Lower lobe of right lung (tissue), 2 donors: Measurements from ENCODE around the gene GATA5. TPM values are rescaled to one million over a fixed set of nuclear protein-coding genes. Genes with fewer than 3 reads are reported as not detected.
A peak's percentile ranks its signal among the peaks of the same experiment; 100 is the strongest.

Experiments used
- ATAC-seq, 2 donors: fragments of 200-7000 bp; cut with Tn5 transposase; one replicate each; pipeline ENCODE4 v1.9.1; 2020 to 2022; ENCODE audit warnings: mild to moderate bottlenecking in 2 of 2, moderate library complexity in 2 of 2
- DNase-seq: peaks from one replicate; pipeline ENCODE4 v3.0.0-alpha.2; 2020
- H3K27ac ChIP-seq: fragments of 200-600 bp; one replicate; pipeline ENCODE4 v1.8.0; 2022
- H3K27me3 ChIP-seq: fragments of 200-600 bp; one replicate; pipeline ENCODE4 v1.8.0; 2022; ENCODE audit warnings: low read depth
- H3K36me3 ChIP-seq: fragments of 200-600 bp; one replicate; pipeline ENCODE4 v1.8.0; 2022; ENCODE audit warnings: mild to moderate bottlenecking
- H3K4me1 ChIP-seq: fragments of 200-600 bp; one replicate; pipeline ENCODE4 v1.8.0; 2022
- H3K4me3 ChIP-seq: fragments of 200-600 bp; one replicate; pipeline ENCODE4 v1.8.0; 2022; ENCODE audit warnings: mild to moderate bottlenecking
- H3K9me3 ChIP-seq: fragments of 200-600 bp; one replicate; pipeline ENCODE4 v1.8.0; 2022
- intact Hi-C: fragments of 100-400 bp; cut with DNase I; formaldehyde crosslinking; loops from one replicate; pipeline ENCODE4 v1.11.0; 2022
- long read RNA-seq: library from polyadenylated mRNA; unstranded; transcript quantifications from one replicate; pipeline ENCODE4 v2.0.0, GENCODE V29; 2021
- total RNA-seq: library from RNA; stranded (reverse); fragmentation: NEBNext Ultra II Directional; extraction: Animal tissue kit (Norgen Biotek cat#: 25700); gene quantifications from one replicate; pipeline ENCODE4 v1.2.1, GENCODE V29; 2021
- TF ChIP-seq, protein P1 (sequence below): fragments of 200-600 bp; IDR thresholded peaks from one replicate; pipeline ENCODE4 v1.8.0; 2022; ENCODE audit warnings: antibody characterized with exemption, mild to moderate bottlenecking
- donor health status: DM: no; HTN: yes; CAD: no; lungs with severe emphysema.

GATA5 gene, protein sequence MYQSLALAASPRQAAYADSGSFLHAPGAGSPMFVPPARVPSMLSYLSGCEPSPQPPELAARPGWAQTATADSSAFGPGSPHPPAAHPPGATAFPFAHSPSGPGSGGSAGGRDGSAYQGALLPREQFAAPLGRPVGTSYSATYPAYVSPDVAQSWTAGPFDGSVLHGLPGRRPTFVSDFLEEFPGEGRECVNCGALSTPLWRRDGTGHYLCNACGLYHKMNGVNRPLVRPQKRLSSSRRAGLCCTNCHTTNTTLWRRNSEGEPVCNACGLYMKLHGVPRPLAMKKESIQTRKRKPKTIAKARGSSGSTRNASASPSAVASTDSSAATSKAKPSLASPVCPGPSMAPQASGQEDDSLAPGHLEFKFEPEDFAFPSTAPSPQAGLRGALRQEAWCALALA
- total RNA-seq: 1.8 TPM
- long read RNA-seq, transcript GATA5-201 (7 exons, 2,595 nt): major isoform, 7 of 12 reads
- long read RNA-seq, partial matches to known transcripts: 2 of 12 reads
- long read RNA-seq, other reads (novel, unspliced or antisense): 3 of 12 reads

DNA sequence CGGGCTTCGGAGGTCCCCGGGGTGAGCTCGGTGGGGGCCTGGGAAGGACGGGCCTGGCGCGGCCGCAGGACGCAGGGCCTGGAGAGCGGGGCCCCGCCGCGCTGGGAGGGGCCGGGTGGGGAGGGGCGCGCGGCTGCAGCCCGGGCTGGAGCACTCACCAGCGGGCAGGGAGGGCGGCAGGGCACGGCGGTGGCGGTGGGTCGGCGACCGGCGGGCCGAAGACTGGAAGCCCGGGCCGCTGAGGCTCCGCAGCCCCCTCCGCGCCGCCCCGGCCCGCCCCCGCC is at the start of gene GATA5:
Gene GATA5, minus strand, starts transcription at position 224 of the 284 bp plus-strand sequence. CDS start 474 bp downstream, outside the sequence.
- TF ChIP-seq, protein P1, sequence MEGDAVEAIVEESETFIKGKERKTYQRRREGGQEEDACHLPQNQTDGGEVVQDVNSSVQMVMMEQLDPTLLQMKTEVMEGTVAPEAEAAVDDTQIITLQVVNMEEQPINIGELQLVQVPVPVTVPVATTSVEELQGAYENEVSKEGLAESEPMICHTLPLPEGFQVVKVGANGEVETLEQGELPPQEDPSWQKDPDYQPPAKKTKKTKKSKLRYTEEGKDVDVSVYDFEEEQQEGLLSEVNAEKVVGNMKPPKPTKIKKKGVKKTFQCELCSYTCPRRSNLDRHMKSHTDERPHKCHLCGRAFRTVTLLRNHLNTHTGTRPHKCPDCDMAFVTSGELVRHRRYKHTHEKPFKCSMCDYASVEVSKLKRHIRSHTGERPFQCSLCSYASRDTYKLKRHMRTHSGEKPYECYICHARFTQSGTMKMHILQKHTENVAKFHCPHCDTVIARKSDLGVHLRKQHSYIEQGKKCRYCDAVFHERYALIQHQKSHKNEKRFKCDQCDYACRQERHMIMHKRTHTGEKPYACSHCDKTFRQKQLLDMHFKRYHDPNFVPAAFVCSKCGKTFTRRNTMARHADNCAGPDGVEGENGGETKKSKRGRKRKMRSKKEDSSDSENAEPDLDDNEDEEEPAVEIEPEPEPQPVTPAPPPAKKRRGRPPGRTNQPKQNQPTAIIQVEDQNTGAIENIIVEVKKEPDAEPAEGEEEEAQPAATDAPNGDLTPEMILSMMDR: no peak
- peak within 1 kb of the TSS; percentile 53 for H3K4me3 ChIP-seq
- intact Hi-C loops: no loop called here
- H3K9me3 ChIP-seq: no peaks in the 10 kb centered on the region
- H3K27ac ChIP-seq: peak within 1 kb of the TSS; percentile 38
- peaks cover 12% of the 10 kb centered on the region for H3K4me1 ChIP-seq
- no peak for DNase-seq
- H3K27me3 ChIP-seq: peaks cover 88% of the 10 kb centered on the region
- ATAC-seq: peak in 1 of 2 donors; percentile 13
- no peaks in the 10 kb centered on the region for H3K36me3 ChIP-seq

DNA sequence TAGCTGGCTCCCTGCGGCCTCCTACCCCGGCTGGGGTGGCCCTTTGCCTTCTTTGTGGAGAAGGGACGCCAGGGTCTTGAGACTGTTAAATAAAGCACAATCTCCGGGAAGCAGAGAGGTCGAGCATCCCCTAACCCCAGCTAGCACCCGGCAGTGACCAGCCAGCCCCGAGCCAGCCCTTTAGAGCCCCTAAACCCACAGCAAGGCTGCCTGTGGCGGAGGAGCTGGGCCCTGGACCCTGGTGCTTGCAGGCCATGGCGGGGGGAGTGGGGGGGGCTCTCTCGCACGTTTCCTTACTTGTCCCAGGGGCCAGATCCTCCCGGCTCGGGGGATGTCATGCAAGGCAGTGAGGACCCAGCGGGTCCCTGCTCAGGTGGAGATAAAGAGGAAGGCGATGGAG is 49.2 kb upstream of the GATA5 start:
- TF ChIP-seq, protein P1: no peak
- no peak for DNase-seq

DNA sequence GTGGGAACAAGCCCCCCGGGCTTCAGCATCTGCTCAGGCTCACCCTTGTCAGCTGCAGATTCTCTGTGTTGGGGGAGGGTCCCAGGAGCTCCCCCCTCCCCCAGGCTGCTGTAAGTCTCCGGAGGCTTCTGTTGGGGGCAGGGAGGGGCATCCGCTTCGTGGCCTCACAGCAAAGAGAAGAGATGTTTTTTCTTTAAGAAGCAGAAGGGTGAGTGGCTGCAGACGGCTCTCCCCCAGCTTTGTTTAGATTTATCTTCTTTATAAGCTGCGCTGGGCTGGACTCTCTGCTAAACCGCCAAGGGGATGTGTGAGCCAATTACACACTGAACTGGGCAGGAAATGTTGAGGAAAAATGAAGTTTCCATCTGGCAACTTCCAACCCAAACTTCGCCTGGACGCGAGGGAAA is 48.7 kb upstream of the GATA5 start:
- H3K36me3 ChIP-seq: no peaks in the 10 kb centered on the region
- H3K4me1 ChIP-seq: no peaks in the 10 kb centered on the region
- no peak overlapping the region for H3K27ac ChIP-seq
- H3K4me3 ChIP-seq: no peak overlapping the region
- no peaks in the 10 kb centered on the region for H3K9me3 ChIP-seq
- DNase-seq: no peak
- H3K27me3 ChIP-seq: peaks cover 53% of the 10 kb centered on the region
- intact Hi-C loops: no loop called here
- ATAC-seq: no peak
- TF ChIP-seq, protein P1: no peak

More for the DNA sequence above, 49.2 kb upstream of the GATA5 start:
- Histone ChIP-seq H3K9me3 (no peaks in the 10 kb centered on the region), H3K27me3 (peaks cover 53% of the 10 kb centered on the region), H3K4me1 (no peaks in the 10 kb centered on the region), H3K27ac (no peak overlapping the region), H3K36me3 (no peaks in the 10 kb centered on the region), H3K4me3 (no peak overlapping the region)
- intact Hi-C loops: no loop called here
- ATAC-seq: no peak

DNA sequence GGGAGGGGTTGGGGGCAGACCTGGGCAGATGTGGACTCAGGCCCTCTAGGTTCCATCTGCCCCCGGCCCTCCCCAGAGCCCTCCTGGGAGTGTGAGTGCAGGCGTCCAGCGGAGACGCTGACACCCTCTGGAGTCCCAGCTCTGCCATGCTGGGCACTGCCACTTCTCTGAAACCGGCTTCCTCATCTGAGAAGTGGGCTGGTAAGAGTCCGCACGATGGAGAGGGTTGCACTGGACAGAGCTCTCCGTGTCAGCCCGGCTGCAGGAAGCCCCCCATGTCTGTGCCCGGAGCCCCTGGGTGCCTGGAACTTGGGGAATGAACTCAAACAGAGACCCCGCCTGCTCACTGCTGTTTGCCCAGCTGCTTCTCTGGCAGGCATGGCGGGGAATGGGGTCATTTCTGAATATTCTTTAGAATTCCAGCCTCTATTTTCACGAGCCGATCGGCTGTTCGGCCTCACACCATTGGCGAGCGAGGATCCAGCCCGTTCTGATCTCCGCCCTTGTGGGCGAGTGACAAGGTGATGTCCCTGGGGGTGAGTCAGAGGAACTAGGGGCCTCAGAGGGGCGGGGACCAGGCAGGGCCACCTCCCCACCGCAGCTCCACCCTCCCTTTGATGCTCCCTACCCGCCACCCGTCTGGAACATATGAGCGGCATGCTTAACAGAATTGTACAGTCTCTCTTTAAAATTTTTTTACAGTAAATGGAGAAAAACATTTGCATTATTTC is 47.8 kb upstream of the GATA5 start:
- H3K36me3 ChIP-seq: no peaks in the 10 kb centered on the region
- no peak overlapping the region for H3K27ac ChIP-seq
- intact Hi-C loops: no loop called here
- DNase-seq: no peak
- TF ChIP-seq, protein P1: no peak
- H3K27me3 ChIP-seq: peaks cover 57% of the 10 kb centered on the region
- ATAC-seq: no peak
- no peaks in the 10 kb centered on the region for H3K9me3 ChIP-seq
- no peak overlapping the region for H3K4me3 ChIP-seq
- no peaks in the 10 kb centered on the region for H3K4me1 ChIP-seq

DNA sequence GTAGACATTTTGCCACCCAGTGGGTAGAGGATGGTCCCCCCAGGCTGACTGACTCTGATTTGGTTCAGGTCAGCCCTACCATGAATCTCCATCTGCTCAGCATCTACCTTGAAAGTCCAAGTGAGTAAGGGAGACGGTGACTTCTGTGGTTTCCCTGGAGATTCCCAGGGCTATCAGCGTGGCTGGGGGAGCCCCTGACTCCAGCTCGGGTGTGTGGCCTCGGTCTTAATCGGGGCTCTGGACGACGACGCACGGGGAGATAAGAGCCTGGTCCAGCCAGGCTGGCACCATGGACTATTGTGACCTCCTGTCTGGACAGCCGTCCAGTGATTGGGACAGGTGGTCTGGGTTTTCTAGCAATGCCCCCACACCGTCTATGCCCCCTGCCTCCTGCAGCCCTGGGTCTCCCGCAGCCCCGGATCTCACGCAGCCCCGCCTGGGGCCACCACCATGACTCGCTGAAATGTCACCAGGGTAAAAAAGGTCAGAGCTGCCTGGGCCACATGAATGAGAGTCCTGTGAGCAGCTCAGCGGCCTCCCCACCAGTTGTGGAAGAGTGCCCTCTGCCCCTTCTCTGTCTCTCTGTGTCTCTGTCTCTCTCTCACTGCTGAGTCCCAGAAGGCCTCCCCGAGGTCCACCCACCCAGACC is 47.1 kb upstream of the GATA5 start:
- no peaks in the 10 kb centered on the region for H3K9me3 ChIP-seq
- DNase-seq: no peak
- peaks cover 63% of the 10 kb centered on the region for H3K27me3 ChIP-seq
- no peak for ATAC-seq
- H3K4me3 ChIP-seq: no peak overlapping the region
- no peaks in the 10 kb centered on the region for H3K4me1 ChIP-seq
- TF ChIP-seq, protein P1: no peak
- intact Hi-C loops: no loop called here
- no peaks in the 10 kb centered on the region for H3K36me3 ChIP-seq
- H3K27ac ChIP-seq: no peak overlapping the region
